GM18508 (cell line): ENCODE measurements around the gene ATPAF1.
"Not testable (repeated sequence)": the region's sequence is repeated elsewhere in the genome, so short reads cannot be mapped to it uniquely, and the experiment has no call there.

ENCODE experiments used
- ATAC-seq: cut with Tn5 transposase; IDR thresholded peaks from one replicate; pipeline ENCODE4 v1.9.1; 2021; ENCODE audit warnings: moderate number of reproducible peaks; ENCODE audit not compliant: insufficient read depth, unreplicated experiment

ATPAF1 gene

DNA sequence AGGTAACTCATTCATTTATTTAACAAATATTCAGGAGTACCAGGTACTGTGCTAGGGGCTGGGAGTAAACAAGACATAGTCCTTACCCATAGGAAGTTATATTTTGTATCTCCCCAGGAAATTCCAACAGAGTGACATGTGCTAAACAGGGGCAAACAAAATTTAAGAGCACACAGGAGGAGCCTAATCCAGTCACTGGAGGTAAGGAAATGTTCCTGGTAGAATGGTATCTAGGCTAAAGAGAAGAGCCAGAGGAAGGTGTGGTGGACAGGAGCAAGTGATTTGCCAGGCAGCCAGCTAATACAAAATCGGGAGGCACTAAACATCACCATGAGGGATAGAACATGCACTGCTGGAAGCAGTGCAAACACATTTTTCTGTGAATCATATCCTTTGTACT, 13.9 kb upstream of the ATPAF1 start:
- ATAC-seq = no peak

DNA sequence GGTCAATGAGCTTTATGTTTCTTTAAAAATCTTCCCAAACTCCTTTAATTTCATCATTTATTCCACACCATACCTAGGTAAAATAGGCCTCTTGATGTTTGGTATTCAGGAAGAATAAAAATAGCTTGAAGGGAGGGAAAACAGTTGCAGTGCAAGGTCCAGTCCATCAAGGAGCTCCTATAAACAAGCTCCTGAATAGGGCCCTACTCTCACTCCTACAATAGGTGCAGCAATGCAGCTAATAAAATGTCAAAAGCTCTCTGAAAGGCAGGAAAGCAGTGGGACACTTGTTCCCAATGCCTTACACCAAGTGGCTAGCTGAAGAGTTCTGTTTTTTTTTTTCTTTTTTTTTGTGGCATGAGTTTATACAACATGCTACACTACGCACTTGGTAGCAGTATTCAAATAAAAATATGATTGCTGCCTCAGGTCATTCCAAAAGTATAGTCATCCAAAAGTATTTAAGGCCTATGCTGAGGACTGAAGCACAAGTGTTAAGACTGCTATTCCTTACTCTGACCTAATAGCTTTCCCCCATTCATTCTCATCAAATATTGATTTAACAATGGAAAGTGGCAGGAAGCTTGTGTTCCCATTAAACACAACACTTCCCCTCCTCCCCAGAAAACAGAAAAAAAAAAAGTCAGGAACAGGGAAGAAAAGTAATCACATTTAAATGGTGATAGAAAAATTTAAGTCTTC, 13.3 kb upstream of the ATPAF1 start:
- no peak for ATAC-seq

DNA sequence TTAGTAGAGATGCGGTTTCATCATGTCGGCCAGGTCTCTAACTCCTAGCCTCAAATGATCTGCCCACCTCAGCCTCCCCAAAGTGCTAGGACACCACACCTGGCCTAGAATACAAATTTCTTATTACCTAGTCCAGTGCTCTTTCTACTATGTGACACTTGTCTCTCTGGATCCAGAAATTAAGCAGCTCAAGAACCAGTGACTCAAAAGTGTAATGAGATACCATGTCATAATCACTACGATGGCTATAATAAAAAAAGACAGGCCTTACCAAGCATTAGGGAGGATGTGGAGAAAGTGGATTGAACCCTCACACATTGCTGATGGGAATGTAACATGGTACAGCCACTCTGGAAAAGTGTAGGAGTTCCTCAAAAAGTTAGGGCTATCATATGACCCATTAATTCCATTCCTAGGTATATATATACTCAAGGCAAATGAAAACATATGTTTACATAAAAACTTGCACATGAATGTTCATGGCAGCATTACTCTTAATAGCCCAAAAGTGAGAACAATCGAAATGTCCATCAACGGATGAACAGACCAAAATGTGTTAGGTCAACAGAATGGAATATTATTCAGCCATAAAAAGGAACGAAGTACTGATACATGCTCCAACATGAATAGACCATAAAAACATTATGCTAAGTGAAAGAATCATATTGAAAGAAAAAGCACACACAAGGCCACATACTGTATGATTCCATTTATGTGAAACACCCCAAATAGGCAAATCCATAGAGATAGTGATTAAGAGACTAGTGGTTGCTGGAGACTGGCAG, 11.8 kb upstream of the ATPAF1 start:
- ATAC-seq = no peak

DNA sequence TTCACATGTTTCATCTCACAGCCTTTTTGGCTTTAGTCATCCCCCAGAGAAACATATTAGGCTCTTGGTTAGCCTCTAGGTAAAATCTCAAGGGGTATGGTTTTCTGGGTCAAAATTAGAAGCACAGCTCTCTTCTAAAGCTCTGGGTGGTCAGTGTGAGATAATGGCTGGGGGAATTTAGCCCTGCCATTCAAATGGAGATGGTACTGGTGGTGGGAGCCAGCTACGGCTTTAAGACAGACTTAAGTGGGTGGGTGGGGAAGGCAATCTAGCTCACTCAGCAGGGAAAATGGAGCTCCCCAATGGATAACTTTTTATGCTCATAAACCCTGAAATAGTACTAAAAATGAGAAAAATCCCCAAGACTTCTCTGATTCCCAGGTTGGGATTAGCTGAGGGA, 9.2 kb upstream of the ATPAF1 start:
- no peak for ATAC-seq

DNA sequence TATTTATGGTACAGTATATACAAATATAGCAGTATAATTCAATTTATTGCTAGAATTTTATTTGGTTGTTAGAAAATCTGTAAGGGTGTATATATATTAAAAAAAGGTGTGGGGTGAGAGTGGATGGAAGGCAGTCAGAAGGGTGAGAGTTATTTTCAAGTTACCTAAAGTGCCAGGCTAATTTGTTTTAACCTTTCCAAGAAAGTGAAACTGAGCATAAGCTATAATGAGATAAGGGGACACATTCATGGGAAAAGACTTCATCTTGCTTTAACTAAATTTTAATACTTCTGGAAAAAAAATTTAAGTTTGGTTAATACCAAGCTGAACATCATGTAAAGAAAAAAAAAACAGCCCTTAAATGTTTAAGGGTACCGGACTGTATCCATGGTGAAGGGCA, 8.4 kb upstream of the ATPAF1 start:
- no peak for ATAC-seq

DNA sequence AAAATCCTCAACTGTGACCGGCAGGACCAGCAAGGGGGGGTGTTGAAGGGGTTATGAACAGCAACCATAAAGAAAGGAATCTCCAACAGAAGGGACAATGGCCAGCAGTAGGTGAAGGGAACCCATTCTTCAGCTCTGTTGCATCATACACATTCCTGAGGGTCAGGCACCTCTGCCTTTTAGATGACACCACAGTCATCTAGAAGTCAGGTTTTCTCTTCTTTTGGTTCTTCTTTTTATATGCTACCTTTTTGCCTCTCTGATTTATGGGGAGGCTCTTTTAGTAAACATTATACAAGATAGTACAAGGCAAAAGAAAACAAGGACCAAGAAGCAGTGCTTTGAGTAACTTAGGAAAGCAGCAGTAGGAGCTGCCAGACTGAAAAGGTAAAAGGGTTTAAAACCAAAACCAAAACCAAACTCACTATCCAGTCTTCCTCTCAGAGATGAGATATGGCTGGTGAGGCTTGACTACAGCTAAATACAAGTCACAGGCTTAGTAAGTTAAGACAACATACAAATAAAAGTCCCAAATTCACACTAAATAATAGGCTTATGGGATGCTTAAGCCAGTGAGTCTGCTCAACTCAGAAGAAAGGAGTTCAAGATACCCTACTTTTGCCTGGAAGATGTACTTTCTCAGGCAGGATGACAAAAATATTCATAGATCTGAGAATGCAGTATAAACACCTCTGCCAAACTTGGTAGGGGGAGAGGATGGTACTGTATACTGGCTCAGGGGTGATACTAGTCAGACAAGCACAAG, 7.6 kb upstream of the ATPAF1 start:
- no peak for ATAC-seq

DNA sequence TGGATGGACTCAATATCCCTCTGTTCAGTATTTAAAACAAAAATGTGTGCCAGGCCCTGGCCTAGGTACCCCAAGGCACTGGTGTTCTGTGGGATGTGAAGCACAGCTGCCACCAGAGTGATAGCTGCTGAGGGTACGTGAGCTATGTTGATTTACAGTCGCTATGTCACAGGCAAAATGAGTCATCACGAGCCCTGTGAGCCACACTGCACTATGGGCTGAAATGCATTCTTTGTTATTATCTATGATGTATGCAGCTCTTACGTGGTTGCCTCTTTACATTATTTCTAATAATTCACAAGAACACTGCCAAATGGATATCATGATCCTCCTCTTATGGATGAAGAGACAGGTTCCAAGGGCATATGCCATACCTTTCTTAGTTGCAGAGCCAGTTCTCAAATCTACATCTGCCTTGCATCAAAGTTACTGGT, 5.6 kb upstream of the ATPAF1 start:
- ATAC-seq = no peak

DNA sequence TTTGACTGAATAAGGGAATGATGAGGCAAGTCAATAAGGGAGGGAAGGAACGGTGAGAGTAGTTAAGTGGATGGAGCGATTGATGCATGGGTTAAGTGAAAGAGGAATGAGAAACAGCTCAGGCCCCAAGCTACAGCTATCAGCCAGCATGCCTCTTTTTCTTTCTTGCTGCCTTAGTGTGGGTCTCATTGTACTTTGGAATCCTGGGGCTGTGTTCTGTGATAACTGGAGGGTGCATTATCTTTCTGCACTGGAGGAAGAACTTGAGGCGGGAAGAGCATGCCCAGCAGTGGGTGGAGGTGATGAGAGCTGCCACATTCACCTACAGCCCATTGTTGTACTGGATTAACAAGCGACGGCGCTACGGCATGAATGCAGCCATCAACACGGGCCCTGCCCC, 4.5 kb upstream of the ATPAF1 start:
- no peak for ATAC-seq

DNA sequence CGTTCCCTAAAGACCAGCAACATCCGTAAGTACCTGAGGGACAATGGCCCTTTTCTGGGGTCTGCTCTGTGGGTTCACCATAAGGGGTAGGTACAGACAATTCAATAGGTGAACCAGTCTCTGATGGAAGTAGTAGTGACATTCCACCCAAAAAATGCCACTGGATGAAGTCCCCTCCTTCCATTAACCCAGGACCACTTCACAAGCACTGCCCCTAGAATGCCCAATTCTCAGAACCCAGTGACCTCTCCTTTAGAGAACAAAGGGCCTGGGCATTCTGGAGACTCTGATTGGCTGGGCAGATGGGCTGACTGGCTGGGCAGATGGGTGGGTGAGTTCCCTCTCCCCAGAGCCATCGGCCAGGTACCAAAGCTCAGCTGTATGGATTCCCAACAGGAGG, 3.4 kb upstream of the ATPAF1 start, which contains the start of gene TEX38:
Gene TEX38, plus strand, starts transcription at position 301 of the 400 bp plus-strand sequence. Its CDS starts 81 bp downstream, at position 382.
- ATAC-seq = no peak

DNA sequence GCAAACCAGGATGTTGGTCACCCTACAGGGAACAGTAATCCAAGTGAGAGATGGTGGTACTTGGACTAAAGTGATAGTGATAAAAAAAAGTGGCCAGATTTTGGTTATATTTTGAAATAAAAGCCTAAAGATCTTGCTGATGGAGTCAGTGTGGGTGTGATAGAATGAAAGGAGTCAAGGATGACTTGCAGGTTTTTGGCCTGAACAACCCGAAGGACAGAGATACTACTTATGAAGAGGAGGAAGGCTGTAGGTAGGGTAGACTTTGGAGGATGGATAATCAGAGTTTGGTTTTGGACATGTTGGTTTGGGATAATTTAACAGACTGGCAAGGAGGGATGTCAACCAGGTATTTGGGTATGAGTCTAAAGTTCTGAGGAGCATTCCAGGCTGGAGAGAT, 2.0 kb upstream of the ATPAF1 start:
- ATAC-seq = no peak

DNA sequence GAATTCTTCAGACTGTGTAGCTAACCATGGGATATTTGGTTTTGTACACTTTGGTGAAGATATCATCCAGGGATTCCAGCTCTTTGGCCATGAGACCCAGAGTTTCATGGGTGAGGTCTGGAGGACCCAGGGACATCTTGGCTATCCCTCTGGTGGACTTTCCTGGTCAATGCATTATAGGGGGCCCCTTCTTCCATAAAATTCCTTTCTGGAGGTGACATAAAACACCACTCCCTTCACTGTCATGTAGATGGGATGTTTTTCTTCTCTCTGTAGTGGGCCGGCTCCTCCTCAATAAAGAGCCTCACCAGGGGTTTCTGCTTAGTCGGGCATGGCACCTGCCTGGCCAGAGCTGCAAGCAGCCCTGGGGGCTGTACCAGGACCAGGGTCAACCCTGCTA, 2.2 kb downstream of the ATPAF1 start:
- no peak for ATAC-seq

DNA sequence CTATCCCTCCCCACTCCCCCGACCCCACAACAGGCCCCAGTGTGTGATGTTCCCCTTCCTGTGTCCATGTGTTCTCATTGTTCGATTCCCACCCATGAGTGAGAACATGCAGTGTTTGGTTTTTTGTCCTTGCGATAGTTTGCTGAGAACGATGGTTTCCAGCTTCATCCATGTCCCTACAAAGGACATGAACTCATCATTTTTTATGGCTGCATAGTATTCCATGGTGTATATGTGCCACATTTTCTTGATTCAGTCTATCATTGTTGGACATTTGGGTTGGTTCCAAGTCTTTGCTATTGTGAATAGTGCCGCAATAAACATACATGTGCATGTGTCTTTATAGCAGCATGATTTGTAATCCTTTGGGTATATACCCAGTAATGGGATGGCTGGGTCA, 5.2 kb downstream of the ATPAF1 start:
- ATAC-seq = not testable (repeated sequence)

DNA sequence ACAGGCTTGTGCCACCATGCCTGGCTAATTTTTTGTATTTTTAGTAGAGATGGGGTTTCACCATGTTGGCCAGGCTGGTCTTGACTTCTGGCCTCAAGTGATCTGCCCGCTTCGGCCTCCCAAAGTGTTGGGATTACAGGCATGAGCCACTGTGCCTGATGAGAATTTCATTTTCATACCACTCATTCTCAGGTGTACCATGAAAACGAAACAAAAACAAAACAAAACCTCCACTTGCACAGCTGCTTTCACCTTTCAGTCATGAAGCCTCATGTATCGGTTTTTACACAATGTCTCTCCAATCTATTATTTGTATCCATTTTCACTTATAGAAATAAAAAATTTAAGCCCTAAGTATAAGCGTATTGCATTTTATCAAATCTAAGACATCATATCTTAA, 8.0 kb downstream of the ATPAF1 start:
- ATAC-seq = not testable (repeated sequence)

DNA sequence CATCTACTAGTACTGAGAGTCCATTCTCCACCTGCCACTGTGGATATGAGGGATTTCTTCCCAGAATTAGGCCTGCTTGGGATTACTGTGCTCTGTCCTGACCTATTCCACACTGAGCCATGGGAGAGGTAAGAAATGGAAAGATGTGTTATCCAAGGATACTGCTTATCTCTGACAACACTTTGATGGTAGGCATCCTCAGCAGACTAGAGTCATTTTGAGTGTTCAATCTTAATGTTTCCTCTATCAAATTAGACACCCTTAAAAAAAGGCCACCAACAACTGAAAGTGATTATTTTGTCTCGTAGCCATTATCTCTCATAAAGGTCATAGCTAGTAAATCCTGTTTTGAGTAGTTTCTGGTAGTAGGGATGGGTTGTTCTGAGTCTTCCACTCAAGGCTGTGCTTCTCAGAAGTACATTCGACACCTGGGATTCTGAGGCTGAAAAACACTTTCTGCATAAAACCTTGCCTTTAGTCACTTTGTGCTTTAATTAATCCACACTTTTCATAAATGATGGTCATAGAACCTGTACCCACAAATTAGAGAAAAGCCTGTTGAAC, 8.8 kb downstream of the ATPAF1 start:
- no peak for ATAC-seq

DNA sequence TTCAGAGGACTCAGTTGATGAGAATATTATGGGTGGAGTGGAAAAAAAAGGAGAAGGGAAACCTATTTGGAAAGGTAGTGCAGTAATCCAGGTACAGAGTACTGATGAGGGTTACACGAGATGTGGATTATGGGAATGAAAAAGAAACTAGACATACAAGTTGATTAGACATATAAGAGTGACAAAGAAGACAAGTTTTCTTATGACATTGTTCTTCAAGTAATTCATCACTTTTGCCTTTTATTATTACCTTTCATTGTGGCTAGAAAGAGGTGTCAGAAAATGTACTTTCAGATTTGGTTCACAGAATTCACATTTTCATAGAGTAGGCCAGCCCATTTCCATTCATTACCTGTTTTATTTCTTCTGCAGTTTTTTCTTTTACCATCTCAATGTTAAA, 10.4 kb downstream of the ATPAF1 start:
- no peak for ATAC-seq

DNA sequence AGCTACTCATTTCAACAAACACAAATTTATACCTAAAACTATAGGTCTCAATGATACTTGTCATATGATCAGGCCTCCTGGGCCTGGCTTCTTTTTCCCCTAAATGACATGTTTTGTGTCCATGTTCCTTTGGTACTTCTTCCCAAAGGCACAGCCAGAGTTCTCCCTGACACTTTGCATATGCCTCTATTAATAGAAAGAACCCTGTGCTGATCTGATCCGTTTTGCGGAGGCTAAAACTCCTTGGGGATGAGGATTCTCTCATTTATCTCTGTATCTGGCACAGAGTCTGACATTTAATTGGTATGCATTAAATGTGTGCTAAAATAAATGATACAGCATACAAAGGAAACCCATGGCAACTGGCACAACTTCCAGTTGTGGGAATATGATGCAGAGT, 11.5 kb downstream of the ATPAF1 start:
- no peak for ATAC-seq

DNA sequence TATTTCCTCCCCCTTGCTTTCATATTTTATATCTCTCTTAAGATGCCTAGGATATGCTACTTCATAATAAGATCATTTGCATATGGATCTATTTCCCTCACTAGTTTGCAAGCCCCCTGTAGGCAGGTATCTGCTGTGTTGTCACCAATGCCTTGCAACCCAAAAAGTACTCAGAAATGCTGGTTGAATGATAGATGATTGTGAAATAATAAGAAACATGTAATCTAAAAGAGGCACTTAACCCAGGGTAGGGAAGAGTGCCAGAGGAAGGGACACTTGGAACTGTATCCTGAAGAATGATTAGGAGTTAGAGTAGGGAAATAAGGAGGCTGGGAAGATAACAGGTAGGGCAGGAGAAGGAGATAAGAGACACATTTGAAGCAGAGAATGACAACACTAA, 12.3 kb downstream of the ATPAF1 start:
- ATAC-seq = no peak

DNA sequence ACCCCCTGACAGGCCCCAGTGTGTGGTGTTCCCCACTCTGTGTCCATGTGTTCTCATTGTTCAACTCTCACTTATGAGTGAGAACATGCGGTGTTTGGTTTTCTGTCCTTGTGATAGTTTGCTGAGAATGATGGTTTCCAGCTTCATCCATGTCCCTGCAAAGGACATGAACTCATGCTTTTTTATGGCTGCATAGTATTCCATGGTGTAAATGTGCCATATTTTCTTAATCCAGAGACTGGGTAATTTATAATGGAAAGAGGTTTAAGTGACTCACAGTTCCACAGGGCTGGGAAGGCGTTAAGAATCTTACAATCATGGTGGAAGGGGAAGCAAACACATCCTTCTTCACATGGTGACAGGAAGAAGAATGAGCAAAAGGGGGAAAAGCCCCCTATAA, 13.5 kb downstream of the ATPAF1 start:
- ATAC-seq = not testable (repeated sequence)

DNA sequence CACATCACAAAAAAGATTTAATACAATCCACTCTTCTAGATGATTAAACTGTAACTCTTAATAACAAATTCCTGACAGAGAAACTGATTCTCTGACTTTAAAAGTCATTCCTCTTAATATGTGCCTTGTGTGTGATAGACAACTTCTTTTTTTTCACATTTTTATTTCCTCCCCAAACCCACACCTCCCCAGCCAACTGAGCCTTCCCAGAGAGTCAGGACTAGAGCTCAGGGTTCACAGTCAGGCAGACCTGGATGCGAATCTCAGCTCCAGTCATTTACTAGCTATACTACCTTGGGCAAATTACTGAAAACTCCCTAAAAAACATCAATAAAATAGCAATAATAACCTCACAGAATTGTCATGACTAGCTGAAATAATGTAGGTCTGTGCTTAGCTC, 14.2 kb downstream of the ATPAF1 start:
- no peak for ATAC-seq

DNA sequence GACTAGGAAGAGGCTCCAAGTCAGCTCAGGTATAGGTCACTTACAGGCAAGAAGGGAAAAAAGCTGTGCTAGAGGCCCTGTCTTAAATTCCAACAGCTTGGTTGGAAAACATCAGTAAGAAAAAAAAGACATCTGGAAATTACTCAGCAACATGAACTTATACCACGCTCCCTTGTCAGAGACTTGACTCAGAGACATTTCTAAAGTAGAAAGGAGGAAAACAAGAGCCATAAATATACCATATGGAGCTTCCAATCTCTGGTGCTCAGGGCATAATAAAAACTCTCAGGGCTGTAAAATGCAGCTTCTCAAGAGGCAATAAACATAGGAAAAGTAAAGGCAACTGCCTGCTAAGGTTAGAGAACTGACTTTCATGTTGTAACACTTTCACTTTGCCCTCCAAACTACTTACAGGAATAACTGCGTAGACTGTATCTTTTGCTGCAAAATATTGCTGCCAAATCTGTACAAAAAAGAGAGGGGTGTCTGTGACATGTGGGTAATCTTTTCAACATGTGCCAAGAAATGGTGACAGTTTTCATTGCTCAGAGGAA, 14.7 kb downstream of the ATPAF1 start:
- no peak for ATAC-seq
